ENCODE data around the gene FAM184A. TPM values are rescaled to one million over a fixed set of nuclear protein-coding genes. Genes with fewer than 3 reads are reported as not detected.
"Not testable (repeated sequence)": the region's sequence is repeated elsewhere in the genome, so short reads cannot be mapped to it uniquely, and the experiment has no call there.

The FAM184A gene
- total RNA-seq, 3 donors from 2014 or later, result 0.60 to 3.4 (median 0.87) TPM

DNA sequence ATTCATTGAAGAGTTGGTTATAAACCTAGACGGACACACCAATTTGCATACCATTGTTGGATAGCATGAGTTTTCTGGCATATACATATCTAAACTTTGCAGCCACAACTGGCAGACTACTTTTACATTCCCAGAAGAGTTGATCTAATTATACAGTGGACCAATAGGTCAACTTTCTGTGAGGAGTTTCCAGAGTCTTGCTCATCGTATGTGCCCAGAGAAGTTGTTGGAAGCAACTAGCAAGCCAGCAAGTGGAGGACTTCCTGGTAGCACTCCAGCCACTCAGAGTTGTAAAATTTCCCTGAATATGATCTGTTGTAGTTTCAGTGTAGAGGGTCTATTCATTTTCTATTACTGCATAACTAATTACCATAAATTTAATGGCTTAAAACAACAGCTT is 47.1 kb upstream of the FAM184A start:
- no peaks in the 10 kb centered on the region for H3K36me3 ChIP-seq (ENCODE audit: low read depth)
- ATAC-seq, result no peak
- TF ChIP-seq, protein P1, sequence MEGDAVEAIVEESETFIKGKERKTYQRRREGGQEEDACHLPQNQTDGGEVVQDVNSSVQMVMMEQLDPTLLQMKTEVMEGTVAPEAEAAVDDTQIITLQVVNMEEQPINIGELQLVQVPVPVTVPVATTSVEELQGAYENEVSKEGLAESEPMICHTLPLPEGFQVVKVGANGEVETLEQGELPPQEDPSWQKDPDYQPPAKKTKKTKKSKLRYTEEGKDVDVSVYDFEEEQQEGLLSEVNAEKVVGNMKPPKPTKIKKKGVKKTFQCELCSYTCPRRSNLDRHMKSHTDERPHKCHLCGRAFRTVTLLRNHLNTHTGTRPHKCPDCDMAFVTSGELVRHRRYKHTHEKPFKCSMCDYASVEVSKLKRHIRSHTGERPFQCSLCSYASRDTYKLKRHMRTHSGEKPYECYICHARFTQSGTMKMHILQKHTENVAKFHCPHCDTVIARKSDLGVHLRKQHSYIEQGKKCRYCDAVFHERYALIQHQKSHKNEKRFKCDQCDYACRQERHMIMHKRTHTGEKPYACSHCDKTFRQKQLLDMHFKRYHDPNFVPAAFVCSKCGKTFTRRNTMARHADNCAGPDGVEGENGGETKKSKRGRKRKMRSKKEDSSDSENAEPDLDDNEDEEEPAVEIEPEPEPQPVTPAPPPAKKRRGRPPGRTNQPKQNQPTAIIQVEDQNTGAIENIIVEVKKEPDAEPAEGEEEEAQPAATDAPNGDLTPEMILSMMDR (IDR thresholded peaks at IDR 0.05), result no peak
- no peak for DNase-seq
- no peaks in the 10 kb centered on the region for H3K4me1 ChIP-seq (ENCODE audit: low read depth)
- no peaks in the 10 kb centered on the region for H3K9me3 ChIP-seq
- intact Hi-C loops (cut with DNase I, micrococcal nuclease), result no loop called here
- H3K4me3 ChIP-seq, result no peak overlapping the region

DNA sequence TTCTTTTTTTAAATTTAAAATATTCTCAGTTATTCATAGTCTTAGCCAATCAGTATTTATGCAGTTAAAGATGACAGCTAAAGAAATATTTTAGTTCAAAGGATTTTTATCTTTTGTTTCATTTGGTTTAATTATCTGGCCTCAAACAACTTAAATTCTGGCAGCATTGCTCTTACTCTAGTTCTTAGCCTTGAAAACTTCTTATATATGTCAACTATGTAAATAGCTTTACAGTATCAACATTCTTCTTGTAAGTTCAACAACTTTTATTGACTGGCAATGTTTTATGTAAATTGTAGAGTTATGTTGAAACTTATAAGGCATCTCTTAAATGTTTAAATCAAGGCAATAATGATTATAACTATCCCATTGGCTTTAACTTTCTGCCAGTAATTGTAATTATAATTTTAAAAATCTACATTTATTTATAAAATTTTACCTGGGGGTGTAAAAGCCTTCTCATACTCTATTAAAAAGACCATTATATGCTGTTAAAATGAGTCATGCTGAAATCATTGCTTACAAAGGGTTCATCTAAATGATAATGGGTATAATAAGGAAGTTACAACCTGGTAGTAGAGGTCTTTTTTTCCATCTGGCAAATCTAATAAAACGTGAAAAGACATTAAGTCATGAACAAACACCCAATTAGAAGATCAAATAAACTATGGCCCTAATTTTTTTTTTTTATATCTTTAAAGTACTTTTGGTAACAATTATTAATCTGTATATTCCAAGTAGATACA is 45.8 kb upstream of the FAM184A start:
- TF ChIP-seq, protein P1 (IDR thresholded peaks at IDR 0.05), result no peak
- intact Hi-C loops (cut with DNase I, micrococcal nuclease), result no loop called here
- ATAC-seq, result no peak

DNA sequence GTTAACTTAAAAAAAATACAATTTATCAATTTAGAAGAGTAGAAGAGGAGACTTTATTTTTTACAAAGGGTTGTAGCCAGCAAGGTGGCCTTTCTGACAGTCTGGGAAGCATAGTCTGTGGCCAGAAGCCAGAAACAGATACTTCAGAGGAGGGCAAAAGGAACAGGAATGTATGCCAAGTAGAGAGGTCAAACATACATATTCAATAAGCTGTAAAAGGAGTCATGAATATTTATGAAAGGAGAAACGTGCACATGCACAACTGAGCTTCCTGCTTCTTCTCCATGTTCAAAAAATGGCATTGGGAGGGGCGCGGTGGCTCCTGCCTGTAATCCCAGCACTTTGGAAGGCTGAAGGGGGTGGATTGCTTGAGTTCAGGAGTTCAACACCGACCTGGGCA is 43.9 kb upstream of the FAM184A start:
- TF ChIP-seq, protein P1 (IDR thresholded peaks at IDR 0.05), result no peak
- Histone ChIP-seq H3K36me3 (ENCODE audit: low read depth) (no peaks in the 10 kb centered on the region), H3K4me1 (ENCODE audit: low read depth) (no peaks in the 10 kb centered on the region), H3K4me3 (no peak overlapping the region), H3K9me3 (no peaks in the 10 kb centered on the region)
- DNase-seq, result no peak
- no peak for ATAC-seq
- intact Hi-C loops (cut with DNase I, micrococcal nuclease), result no loop called here

More for the DNA sequence above, 45.8 kb upstream of the FAM184A start:
- no peaks in the 10 kb centered on the region for H3K4me1 ChIP-seq (ENCODE audit: low read depth)
- H3K9me3 ChIP-seq, result no peaks in the 10 kb centered on the region
- no peaks in the 10 kb centered on the region for H3K36me3 ChIP-seq (ENCODE audit: low read depth)
- H3K4me3 ChIP-seq, result no peak overlapping the region
- no peak for DNase-seq

DNA sequence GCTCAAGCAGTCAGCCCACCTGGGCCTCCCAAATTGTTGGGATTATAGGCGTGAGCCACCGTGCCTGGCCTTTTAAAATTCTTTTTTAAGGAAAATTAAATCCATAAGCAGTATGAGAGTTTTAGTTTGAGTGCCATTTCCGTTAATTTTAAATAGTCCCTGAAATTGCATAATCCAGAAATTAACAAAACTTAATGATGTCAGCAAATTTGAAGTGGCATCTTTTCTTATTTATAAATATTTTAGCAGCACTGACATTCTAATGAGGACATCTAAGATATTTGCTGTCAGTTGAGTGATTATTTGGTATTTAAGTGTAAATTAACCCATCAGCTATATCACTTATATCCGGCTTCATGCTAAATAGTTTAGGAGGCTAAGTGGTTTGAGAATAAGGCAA is 42.9 kb upstream of the FAM184A start:
- DNase-seq (no peak), ATAC-seq (no peak)
- Histone ChIP-seq H3K36me3 (ENCODE audit: low read depth) (no peaks in the 10 kb centered on the region), H3K9me3 (no peaks in the 10 kb centered on the region), H3K4me3 (no peak overlapping the region), H3K4me1 (ENCODE audit: low read depth) (no peaks in the 10 kb centered on the region)
- TF ChIP-seq, protein P1 (IDR thresholded peaks at IDR 0.05), result no peak
- intact Hi-C loops (cut with DNase I, micrococcal nuclease), result no loop called here

DNA sequence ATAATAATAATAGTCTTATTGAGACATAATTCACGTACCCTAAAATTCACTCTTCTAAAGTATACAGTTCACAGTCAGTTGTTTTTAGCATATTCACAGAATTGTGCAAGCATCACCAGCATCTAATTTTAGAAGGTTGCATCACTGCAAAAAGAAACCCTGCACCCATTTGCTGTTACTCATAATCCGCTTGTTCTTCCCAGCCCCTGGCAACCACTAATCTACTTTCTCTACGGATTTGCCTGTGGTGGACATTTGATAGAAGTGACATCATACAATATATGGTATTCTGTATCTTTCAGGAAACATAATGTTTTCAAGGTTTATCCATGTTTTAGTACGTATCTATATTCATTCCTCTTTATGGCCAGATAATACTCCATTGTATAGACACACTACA is 41.5 kb upstream of the FAM184A start:
- TF ChIP-seq, protein P1 (IDR thresholded peaks at IDR 0.05), result no peak
- Histone ChIP-seq H3K4me1 (ENCODE audit: low read depth) (no peaks in the 10 kb centered on the region), H3K36me3 (ENCODE audit: low read depth) (no peaks in the 10 kb centered on the region), H3K4me3 (no peak overlapping the region), H3K9me3 (no peaks in the 10 kb centered on the region)
- intact Hi-C loops (cut with DNase I, micrococcal nuclease), result loop anchor here in 1 of 2 donors (10.0 kb wide), 1 partner anchor 155 kb away; no protein-coding TSS in a partner anchor
- no peak for ATAC-seq
- DNase-seq, result no peak

DNA sequence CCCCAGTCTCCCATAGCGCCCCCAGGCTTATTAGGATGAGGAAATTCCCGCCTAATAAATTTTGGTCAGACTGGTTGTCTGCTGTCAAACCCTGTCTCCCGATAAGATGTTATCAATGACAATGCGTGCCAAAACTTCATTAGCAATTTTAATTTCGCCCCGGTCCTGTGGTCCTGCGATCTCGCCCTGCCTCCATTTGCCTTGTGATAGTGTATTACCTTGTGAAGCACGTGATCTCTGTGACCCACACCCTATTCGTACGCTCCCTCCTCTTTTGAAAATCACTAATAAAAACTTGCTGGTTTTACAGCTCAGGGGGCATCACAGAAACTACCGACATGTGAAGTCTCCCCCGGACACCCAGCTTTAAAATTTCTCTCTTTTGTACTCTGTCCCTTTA is 40.6 kb upstream of the FAM184A start:
- intact Hi-C loops (cut with DNase I, micrococcal nuclease), result loop anchor here in 1 of 2 donors (10.0 kb wide), 1 partner anchor 154 kb away; no protein-coding TSS in a partner anchor
- not testable (repeated sequence) for ATAC-seq; H3K4me1 ChIP-seq (ENCODE audit: low read depth)

More for the DNA sequence above, 40.6 kb upstream of the FAM184A start:
- not testable (repeated sequence) for DNase-seq; H3K4me3 ChIP-seq; H3K36me3 ChIP-seq (ENCODE audit: low read depth); H3K9me3 ChIP-seq
